NCI-H748 treated with DMSO at 0.1 percent for 48 hours (cell line): ENCODE data around the gene NTNG2.
A peak's percentile ranks its signal among the peaks of the same experiment; 100 is the strongest.
"Not testable (repeated sequence)": the region's sequence is repeated elsewhere in the genome, so short reads cannot be mapped to it uniquely, and the experiment has no call there.

ENCODE experiments used
- DNase-seq: peaks from one replicate; lab custom pipeline; 2025; lab: John Stamatoyannopoulos, UW

Gene NTNG2

DNA sequence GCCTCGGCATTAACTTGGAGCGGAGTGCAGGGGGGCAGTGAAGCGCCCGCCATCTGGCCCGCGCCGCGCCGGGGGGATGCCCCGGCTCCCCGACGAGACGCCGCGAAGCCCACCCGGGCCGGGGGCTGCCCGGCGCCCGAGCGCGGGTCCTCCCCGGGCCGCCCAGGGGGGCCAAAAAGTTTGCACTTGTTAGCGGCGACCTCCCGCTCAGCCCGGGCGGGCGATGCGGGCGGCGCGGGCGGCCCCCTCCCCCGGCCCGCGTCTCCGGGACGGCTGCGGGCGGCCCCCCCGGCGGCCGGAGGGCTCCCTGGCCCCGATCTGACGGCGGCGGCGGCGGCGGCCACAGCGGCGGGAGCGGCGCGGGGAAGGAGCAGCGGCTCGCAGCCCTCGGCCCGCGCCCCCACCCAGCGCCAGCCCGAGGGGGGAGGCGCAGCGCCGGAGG, at the start of gene NTNG2:
TSS of gene NTNG2 (plus strand) at position 316 of the 442 bp plus-strand sequence. CDS start 4,774 bp downstream, outside the sequence.
- DNase-seq = no peak

GRCh38 chr9:132114102-132114707, 47.7 kb upstream of the NTNG2 start:
- no peak for DNase-seq

DNA sequence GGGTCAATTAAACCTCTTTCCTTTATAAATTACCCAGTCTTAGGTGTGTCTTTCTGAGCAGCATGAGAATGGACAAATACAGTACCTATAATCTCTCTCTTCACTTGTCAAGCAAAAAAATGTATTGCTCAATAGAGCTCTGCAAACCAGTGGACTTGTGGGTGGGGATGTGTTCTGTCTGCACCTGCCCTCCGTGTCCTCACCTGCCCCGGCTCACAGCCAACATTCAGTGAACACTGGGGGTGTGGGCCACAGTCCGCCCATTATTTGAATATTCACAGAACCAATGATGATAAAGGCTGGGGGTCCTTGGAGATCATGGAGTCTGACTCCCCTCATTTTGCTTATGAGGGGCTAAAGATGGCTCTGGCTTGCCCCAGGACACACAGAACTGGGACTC, 45.3 kb upstream of the NTNG2 start:
- DNase-seq = no peak

DNA sequence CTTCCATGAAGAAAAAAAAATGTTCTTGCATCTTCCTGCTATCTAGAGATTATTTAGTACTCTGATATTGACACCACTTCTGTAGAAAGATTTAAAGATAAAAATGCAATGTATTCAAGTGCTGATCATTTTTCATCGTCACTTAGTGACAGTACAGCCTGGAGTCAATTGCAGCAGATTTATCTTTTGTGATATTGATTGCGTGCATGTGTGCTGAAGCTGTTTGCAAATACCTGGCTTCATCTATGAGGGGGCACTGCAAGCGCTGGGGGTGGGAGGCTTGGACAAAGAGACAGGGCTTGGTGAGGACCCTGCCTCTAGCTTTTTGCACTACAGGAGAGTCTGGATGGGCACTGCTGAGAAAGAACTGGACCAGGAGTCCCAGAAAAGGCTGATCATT, 44.2 kb upstream of the NTNG2 start:
- DNase-seq = no peak

- no peak for DNase-seq
These were observed 40.8 kb upstream of the NTNG2 start for GRCh38 chr9:132121021-132121420.

DNA sequence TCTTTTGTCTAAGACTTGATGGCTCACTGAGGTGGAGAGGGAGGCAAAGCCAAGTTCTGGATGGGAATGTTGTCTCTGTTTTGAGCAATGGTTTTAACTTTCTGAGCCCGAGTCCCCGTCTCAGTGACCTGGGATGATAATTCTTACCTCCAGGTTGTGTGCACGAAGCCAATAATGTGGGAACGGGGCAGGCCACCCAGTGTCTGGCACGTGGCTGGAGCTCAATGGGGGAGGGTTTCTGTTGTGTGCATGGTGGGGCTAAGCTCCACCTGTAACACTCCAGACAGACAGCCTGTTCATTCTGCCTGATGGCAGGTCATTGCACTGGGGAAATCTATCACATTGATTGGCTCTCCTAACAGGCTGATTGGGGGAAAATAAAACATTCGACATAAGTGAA, 37.1 kb upstream of the NTNG2 start:
- DNase-seq = no peak

DNA sequence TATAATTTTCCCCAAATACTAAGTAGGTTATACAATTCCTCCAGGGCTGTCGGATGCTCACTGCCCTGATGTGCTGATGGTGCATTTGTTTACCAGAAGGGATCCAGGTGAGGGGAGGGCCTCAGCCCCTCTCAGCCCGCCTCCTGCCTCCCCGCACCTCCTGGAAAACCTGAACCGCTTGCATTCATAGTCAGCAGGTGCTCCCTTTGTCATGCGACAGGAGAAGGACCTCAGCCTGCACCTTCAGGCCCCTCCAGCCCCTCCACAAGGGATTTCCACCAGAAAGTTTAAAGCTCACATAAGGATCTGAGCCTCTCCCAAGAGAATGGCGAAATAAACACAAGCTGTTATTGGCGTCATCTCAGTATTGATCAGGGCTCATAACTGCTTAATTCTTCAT, 36.5 kb upstream of the NTNG2 start:
- no peak for DNase-seq

GRCh38 chr9:132125944-132126679, 35.7 kb upstream of the NTNG2 start:
- DNase-seq = no peak

GRCh38 chr9:132126680-132127236, 35.1 kb upstream of the NTNG2 start:
- no peak for DNase-seq

DNA sequence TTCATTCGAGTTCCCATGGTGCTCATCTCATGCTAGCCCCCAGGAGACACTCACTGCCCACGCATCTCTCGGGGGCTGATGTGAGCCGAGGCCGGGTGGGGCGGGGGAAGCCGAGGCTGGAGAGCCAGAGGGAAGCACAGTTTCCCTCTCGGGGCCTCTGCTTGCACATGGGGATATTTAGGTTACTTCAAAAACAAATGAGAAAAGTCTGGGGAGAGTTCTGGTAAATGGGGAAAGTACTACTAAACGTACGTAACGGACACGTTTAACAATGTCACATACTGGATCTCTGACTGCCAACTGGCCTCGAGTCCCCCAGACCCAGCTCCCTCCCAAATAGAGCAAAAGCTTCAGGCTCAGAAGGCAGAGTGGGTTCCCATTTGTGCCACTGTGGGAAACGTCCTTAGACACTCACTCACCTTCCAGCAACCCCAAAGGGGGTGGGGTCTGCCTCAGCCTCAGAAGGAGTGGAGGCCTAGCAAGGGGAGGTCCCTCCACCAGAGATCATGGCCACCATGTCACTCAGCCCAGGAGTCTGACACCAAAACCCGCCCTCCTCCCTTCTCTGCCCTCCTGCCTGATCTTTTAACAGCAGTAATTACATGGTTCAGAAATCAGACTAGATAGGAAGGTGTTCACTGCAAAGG, 33.8 kb upstream of the NTNG2 start:
- no peak for DNase-seq

GRCh38 chr9:132129535-132129934, 32.3 kb upstream of the NTNG2 start:
- no peak for DNase-seq

GRCh38 chr9:132134085-132134484, 27.8 kb upstream of the NTNG2 start:
- DNase-seq = not testable (repeated sequence)

- DNase-seq = no peak
These were observed 26.4 kb upstream of the NTNG2 start for GRCh38 chr9:132135456-132135855.

GRCh38 chr9:132136151-132136780, 25.6 kb upstream of the NTNG2 start:
- no peak for DNase-seq

GRCh38 chr9:132141344-132141947, 20.4 kb upstream of the NTNG2 start:
- DNase-seq = peak; percentile 61

GRCh38 chr9:132141948-132142594, 19.8 kb upstream of the NTNG2 start:
- DNase-seq = no peak

DNA sequence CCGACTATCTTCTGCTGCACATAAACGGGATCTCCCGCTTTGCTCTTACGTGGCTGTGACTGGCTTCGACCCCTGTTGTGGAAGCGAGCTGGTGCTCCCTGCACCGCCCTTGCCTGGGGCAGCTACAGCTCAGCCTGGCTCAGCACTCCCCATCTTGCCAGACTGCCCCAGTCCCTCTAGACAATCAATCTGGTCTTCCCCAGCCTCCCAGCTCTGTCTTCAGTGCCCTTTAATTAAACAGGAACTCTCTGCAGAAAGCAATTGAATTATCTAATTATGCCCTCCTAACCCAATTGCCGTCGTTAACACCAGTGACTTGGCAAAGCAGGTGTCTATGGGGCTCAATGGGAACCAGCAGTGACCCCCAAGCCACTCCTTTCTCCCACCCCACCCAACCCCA, 18.9 kb upstream of the NTNG2 start:
- no peak for DNase-seq

DNA sequence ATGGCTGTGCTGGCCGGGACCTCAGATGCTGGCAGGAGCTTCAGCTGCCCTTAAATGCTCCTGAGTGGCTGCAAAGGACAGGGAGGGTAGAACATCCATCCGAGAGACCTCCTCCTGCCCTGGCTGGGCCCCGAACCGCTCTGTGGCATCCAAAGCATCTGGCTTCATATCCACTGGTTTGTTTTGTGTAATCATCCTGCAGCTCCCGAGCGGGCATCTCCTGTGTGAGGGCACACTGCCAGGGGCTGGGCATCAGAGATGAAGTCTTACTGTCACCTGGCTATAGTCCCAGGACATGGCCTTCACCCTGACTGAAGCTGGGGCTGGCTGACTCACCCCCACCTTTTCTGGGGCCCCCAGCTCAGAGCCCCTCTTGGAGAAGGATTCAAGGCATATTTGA, 18.5 kb upstream of the NTNG2 start:
- no peak for DNase-seq

- no peak for DNase-seq
These were observed 17.0 kb upstream of the NTNG2 start for GRCh38 chr9:132144708-132145365.

DNA sequence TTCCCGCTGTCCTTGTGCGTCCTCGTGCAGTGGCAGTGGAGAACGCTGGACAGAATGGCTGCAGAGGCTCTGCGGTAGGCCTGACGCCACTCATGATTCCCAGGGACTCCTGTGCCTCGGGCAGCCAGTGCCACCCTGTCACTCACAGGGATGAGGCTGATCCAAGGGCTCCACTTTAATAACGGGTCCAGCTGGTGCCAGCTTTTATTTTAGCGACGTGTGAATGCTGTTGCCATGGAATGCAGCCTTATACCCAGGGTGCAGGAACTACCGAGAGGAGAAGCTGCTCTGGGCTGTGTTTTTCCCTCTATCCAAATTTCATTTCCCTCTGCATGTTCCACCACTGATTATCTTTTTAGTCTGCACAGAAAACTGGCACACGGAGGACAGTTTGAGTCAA, 15.8 kb upstream of the NTNG2 start:
- DNase-seq = no peak

GRCh38 chr9:132146575-132146974, 15.3 kb upstream of the NTNG2 start:
- no peak for DNase-seq
